AML-193 (cell line): ENCODE measurements around the gene DNMT3A.

Experiments
- DNase-seq, 2 experiments: peaks; one replicate each; lab custom pipeline; 2025; lab: John Stamatoyannopoulos, UW

Gene DNMT3A

DNA sequence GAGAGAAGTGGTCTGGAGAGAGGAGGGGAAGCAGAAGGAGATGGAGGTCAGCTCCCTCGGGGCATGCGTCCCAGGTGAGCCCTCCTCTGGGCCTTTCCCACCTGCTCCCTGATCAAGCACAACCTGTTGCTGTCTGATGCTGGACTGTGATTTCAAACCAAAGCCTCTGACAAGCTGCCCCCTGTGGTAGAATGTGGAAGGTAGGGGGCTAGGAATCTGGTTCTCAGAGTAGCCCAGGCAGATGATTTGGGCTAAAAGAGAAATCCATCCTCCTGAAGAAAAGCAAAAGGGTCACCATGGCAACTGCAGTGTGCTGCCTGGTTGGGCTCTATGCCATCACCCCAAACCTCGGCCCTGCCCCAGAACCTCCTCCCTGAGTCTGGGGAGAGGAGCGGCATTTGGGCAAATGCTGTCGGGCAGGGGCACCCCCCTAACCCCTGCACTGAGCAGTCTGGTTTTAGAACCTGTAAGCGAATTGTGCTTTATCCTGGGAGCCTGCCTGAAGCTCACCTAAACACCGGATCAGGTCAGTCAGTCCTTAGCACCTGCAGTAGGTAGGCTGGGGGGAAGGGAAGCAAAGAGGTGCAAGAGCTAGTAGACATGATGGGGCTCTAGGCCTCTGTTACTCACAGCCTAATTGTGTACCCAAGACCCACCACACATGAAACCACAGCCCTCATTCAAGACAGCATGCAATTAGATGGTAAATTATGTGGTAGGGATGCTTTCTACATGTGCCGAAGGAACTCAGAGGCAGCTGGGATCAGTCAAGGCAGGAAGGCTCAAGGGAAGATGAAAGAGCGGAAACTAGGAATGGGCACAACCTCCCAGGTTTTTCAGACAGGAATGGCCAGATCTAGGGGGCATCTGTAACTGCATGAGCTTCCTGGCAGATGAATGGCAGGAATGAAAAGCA is 83.5 kb downstream of the DNMT3A start:
- DNase-seq: no peak

DNA sequence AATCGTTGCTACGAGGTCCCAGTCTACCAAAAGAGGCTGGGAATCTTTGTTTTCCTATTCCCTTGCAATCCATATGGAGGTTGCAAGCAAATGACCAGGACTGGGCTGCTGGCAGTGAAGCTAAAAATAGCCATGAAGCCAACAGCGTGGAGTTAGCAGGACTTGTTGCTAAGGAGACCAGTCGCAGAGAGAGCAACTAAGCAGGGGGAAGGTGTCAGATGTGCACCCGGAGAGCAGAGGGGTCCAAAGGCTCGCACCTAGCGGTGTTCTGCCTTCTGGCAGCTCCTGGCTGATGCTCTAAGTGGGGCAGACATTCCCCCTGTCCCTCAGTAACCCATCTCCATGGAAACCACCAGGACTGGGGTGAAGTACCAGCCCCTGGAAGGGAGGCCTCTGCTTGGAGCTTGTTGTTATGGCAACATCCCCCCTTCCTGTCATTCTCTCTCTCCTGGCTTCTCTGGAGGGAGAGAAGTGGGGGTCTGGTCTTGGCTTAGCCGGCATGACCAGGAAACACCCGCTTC is 84.6 kb downstream of the DNMT3A start:
- no peak for DNase-seq

DNA sequence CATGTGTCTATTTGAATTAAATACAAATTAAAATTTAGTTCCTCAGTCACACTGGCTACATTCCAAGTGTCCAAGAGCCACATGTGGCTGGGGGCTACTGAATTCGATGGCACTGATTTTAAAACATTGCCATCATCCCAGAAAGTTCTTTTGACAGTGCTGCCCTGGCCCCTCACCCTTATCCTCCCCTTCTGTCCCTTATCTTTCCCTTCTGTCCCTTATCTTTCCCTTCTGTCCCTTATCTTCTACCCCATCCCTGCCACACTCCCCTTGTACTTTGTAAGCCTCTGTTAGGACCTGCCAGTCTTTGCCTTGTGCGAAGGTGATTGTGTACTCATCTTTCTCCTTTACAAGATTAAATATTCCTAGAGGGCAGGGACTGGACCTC is 85.2 kb downstream of the DNMT3A start:
- no peak for DNase-seq

DNA sequence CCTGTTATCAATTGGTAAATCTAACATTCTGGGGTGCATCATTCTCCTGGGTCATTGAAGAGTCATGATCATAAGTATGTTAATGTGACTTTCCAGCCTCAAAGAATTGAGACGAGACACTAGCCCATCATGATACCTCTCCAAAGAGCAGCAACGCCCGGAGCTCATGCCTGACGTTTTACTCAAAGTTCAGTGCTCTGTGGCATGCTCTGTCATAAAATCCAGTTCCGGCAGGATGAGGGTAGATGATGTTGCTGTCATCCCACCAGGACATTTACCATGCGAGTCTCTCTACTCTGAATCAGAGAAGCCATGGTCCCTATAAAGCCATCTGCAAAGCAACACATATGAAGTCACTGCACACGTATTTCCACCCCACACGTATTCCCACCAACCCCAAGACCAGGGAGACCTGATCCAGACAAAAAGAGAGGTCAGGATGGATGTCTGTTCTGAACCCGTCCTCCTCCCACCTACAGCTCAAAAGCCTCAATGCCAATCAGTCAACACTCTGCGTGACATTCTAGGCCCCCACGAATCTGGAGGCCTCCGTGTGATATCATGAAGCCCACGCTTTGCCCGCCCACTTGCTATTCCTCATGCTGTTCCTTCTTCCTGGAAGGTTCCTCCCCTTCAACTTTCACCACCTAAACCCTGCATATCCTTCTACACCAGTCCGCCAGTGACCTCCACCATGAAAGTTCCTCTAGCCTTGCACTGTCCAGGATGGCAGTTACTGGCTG is 85.8 kb downstream of the DNMT3A start:
- DNase-seq: no peak

DNA sequence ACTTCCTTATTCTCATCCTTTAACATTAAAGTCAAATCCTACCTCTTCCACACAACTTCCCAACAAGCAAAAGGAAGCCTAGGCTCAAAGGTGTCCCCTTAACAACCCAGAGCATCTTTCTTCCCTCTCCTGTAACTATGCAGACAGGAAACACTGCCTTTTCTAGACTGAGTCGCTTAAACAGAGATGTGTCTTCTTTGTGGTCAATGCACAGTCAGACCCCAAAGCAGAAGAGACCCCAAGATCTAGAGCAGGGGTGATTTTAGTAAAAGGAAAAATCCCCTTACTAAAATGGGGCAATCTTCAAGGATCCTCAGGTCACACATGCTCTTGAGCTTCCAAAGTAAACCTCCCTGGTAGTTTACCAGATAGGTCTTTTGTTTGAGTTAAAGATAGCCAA is 86.8 kb downstream of the DNMT3A start:
- DNase-seq: no peak

DNA sequence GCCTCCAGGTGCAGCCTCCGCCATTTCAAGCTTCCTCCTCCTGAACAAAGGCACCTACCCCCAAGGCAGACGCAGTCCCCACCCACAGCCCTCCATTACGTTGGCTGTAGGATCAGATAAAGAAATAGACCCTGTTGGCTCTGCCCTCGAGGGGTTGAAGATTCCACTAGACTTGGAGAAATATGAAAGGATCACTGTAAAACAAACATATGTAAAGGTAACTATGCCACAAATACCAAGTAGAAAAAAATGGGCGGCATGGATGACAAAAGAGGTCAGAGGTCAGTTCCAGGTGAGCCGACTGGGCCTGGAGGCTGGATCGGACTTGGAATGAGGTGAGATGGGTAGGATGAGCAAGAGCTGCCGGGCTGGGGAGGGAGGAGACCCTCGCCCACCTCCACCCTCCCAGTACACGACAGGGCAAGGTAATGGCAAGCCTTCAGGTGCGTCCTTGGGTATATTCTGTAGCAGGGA is 88.5 kb downstream of the DNMT3A start:
- no peak for DNase-seq

DNA sequence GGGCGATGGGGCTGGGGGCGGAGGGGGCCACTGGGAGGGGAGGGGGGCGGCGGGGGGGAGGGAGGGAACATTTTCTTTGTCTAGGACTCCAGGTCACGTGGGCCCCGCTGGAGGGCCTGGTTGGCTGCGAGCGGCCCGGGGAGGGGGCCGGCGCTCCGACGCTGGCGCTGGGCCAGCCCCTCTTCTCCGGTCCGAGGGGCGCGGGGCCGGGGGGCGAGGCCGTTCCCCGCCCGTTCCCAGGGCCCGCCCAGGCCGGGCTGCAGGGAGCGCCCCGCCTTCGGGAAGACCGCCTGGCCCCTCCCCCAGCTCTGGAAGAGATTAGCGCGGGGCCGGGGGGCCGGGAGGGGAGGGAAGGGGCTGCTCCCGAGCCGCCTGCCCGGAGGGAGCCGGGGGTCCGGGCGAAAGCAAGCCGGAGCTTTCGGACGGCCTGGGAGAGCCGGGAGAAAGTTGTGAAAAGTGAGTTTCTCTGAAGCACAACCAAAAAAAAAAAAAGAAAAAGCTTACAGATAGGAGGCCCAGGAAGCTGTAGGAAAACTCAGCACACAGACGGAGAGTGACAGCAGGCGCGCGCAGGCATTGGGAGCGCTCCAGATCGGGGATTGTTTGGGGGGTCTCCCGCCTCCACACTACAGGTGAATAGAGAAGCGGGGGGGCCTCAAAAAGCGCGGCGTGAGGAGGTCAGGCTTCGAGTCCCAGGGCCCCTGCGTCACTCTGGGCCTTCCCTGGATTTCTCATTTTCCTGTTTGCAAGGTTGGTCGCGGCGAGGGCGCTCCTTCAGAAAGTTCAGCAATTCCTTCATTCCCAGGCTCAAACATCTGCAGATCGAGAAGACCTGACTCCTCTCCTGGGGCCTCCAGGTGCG is 89.2 kb downstream of the DNMT3A start:
- DNase-seq: peak; percentile 24 to 31

DNA sequence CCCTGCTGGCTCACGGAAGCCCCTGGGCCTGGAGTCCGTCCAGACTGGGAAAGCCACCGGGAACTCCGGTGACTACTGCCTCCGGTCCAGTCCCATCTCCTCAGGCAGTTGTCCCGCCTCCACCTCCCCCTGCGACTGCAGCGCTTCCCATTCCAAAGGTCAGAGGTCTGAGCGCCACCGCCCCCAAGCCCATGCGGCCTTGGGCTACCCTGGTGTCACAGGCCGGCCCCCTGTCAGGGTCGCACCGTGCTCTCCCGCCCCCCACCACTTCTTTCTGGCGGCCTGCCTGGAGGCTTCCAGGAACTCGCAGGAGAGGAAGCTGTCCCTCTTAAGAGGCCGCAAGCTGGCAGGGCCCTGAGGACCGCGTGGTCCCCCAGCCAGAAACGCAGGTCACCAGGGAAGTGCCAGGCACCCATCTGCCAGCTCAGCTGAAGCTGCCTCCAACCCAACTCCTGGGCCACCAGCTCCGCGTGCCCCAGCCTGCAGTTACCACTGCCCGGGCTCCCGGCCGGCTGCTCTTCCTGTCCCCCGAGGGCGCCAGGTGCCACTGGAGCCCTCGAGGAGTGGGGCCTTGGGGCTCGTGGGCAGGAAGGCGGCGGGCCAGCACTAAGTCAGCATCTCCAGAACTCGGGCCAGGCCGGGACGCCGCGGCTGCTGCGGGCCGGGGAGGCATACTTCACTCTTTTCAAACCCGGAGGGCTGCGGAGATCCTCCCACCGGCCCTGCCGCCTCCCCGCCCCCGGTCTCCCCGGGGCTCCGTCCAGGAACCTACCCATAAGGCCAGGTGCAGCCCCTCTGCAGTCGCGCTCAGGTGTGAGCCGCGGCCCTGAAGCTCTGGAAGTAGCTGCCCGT is 90.1 kb downstream of the DNMT3A start:
- peak; percentile 36 to 55 for DNase-seq

DNA sequence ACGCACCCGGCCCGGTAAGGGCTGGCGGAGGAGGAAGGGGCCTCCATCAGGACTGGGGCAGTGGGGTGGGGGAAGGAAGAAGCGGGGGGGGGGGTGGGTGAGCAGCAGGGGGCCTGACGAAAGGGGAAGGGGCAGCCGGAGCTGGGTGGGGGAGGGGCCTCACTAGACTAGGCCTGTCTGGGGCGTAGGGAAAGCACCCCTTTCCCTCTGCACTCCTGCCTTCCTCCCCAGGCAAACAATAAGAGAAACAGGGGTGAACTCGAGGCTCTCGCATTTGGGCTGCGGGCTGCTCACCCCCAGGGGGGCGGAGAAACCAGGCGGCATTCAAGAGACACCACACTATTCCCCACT is 90.7 kb downstream of the DNMT3A start:
- DNase-seq: peak in 1 of 2 experiments; percentile 26

DNA sequence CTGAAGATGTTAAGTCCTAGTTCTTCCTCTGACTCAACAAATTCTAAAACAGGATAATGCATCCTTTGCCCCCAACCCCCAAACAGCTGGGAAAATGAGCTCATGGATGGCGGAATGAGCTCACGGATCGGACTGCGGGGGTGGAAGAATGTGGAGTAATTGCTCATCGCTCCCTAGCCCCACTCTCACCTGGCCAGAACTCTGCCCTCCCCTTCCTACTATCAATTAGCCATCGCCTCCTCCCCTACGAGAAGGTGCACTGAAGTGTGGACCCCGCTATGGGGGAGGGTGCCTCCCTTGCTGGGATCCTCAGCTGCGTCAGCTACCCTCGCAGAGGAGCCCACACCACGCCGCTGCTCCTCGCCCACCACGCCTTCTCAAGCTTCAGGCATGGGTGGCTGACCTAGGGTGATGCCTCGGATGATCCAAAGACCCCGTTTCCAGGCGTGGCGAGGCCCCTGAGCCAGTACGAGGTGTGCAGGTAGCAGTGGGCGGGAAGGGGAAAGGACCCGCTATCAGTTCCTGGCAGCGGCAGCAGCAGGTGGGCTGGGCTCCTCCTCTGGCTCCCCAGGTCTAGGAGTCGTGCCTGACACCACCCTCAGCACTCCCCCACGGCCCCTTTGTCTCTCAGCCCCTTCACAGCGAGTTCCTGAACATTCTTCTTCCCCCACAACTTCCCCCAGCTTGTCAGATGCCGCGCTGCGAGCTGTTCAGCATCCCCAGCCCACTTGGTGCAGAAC is 91.2 kb downstream of the DNMT3A start:
- no peak for DNase-seq

DNA sequence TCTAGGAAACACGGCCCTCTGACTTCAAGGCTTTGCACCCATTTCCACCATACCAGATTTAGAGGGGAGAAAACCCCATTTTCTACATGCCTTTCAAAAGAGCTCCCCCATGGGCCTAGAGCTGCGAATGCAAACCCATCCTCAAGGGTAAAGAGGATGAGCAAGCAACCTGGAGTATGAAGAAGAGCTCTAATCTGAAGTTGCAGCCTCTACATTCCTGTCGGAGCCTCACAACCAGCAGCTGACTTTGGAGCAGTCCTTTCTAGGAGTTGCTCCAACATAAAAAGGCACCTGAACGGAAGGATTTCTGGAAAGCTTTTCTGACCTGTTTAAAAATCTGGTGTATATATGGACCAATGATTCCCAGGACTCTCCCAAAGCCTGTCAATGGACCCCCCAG is 91.9 kb downstream of the DNMT3A start:
- no peak for DNase-seq

DNA sequence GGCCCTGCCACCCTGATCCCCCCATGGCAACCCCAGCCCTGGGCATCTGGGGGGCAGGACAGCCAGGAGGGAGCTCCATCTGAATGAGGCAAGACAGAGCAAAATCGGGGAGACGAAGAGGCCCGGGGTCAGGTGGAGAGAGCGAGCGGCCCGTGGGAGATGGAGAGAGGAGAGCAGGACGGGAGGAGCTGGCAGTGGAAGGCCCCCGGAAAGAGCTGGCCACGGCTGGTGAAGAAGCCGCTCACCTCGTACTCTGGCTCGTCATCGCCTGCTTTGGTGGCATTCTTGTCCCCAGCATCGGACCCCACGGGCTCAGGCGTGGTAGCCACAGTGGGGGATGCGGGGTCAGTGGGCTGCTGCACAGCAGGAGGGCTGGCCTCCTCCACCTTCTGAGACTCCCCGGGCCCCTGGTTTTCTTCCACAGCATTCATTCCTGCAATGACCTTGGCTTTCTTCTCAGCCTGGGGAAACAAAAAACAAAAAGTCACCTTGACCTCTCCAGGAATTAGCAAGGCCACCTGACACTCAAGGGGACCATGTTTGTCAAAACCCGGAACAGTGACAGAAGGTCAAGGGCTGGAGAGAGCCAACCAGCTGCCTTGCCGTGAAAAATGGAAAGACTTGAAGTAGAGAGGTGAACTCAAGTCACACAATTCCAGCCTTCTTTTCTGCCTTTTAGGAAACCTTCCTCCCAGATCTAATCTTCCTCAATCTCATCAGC is 93.8 kb downstream of the DNMT3A start:
- DNase-seq: no peak

DNA sequence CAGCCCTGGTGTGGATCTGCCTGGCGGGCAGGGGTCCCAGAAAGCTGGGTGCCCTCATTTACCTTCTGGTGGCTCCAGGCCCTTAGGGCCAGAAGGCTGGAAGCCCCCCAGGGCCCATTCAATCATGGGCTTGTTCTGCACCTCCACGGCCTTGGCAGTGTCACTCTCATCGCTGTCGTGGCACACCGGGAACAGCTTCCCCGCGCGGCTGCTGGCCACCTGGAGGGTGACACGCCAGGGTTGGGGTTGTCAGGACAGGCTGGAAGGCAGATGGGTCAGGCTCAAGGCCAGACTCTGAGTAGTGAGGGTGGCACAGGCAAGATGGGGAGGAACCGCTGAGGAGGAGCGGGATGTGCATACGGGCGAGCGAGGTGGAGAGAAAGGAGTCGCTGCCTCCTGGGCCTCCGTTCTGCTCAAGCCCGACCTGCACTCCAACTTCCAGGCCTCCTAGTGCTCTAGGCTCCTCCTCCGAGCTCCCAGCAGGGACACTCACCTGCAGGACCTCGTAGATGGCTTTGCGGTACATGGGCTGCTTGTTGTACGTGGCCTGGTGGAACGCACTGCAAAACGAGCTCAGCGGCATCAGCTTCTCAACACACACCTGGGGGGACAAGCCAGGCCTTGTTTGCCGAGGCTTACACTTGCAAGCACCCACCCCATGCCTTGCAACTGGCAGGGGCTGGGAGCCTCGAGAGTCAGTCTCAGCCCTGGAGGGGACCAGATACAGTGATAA is 95.0 kb downstream of the DNMT3A start:
- DNase-seq: no peak

DNA sequence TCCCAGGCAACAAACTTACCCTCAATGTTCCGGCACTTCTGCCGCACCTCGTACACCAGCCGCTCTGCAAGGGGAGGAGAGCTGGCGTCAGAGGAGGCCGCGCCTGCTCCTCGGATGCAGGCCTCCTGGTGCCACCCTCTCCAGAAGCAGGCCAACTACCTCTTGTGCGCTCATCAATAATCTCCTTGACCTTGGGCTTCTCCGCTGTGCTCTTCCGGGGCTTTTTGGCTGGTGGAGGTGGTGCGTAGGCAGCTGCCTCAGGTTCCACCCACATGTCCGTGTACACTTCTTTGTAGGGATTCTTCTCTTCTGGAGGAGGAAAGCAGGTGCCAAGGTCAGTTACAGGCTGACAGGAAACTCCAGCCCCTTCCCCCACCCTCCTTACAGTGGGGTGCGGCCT is 95.7 kb downstream of the DNMT3A start:
- no peak for DNase-seq

DNA sequence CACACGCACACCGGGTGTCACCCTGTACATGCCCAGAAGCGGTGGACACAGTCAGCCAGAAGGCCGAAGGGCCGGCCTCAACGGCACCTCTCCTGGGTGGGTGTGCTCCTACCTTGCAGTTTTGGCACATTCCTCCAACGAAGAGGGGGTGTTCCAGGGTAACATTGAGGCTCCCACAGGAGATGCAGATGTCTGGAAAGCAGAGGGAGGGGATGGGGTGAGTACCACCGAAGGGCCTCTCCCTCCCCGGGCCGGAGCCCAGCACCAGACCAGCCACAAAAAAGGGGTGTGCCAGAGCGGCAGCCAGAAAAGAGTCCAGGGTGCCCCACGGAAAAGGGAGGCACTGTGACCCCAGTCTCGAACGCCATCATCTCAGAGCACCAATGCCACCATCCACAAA is 96.6 kb downstream of the DNMT3A start:
- no peak for DNase-seq

DNA sequence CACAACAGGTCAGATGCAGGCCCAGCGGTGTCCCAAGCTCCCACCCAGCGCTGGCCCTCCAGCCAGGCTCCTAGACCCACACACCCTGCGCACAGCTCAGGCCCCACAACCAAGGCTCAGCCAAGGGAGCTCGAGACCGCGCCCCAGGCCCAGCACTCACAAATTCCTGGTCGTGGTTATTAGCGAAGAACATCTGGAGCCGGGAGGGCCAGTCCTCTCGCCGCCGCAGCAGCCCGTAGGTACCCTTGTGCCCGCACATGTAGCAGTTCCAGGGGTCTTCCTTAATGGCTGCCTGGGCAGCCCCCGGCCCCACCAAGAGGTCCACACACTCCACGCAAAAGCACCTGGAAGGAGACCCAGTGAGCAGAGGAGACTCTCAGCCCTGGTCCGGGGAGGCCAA is 97.7 kb downstream of the DNMT3A start:
- DNase-seq: no peak

DNA sequence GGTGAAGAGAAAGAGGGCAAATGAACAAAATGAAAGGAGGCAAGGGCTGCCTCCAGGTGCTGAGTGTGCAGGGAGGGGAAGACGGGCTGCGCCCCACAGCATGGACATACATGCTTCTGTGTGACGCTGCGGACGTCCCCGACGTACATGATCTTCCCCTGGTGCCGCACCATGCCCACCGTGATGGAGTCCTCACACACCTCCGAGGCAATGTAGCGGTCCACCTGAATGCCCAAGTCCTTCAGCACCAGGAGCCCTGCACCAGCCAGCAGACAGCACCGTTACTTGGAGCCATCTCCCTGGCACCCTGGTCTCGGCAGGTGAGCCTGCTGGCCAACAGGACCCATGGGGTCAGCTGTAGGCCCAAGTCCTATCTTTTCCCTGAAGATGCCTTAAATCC is 100.3 kb downstream of the DNMT3A start:
- no peak for DNase-seq

DNA sequence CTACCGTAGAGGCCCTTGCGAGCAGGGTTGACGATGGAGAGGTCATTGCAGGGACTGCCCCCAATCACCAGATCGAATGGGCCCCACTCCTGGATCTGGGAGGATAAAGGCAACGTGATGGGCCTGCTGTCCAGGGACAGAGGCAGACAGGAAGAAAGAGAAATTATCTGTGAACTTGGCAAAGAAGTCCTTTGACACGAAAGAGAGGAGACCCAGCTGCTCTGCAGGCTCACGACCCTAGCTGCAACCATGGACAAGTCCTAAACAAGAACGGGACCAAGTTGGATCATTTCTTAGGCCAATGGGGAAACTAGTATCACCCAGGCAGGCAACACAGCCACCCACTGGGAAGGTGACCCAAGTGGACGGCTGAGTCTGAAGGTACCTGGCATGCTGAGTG is 101.1 kb downstream of the DNMT3A start:
- DNase-seq: no peak

DNA sequence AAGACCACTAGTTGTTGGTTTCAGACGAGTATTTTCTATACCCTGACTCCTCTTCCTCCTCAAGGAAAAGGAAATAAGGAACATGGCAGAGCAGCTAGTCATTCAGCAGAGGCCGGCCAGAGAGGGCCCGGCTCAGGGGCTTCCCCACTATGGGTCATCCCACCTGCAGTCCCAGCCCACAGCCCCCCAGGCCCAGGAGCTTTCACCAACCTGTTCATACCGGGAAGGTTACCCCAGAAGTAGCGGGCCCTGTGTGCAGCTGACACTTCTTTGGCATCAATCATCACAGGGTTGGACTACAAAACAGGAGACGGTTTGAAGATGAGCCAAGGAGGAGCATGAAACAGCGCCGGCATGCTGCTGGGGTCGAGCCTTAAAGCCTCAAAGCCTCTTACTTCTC is 102.8 kb downstream of the DNMT3A start:
- DNase-seq: no peak
